ENCODE data around the gene MBD6. TPM values are rescaled to one million over a fixed set of nuclear protein-coding genes. Genes with fewer than 3 reads are reported as not detected.

MBD6 gene
- total RNA-seq, 1 donor from 2014 or later, result 2.6 TPM

DNA sequence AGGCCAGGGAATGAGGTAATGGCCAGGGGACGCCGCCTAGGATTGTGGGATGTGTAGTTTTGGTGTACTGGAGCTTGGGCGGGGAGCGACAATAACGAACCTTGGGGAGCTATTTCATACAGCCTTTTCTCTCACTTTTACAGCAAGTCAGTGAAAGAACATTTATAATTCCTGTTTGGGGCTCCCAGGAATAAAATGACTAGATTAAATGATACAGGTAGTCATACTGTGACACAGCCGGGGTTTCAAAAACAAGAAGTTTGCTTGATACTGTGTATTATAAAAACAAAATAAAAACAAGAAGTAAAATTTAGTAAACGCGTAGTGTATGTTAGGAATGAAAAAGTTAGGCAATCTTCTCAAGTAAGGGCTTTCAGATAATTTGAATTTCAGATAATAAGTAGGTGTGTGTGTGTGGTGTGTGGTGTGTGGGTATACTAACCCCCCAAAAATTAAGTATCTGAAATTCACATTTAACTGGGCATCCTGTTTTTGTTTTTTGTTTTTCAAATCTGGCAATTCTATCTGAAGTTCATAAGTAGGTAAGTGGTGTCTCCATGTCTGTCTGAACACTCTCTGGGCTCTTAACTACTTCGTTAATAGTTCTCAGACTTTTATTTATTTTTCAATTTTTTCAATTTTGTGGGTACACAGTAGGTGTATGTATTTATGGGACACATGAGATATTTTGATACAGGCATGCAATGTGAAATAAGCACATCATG, 24.8 kb downstream of the MBD6 start:
- Histone ChIP-seq H3K4me3 (ENCODE audit: low read length in 3 of 3) (peak overlapping the region; percentile 80 to 95 (median 84)), H3K9ac (ENCODE audit: low read depth in 1 of 3, low read length in 3 of 3) (peak overlapping the region in 2 of 3 donors; percentile 56 to 60), H3K27ac (ENCODE audit: low read depth, low read length) (no peak overlapping the region), H3K36me3 (ENCODE audit: control insufficient read depth in 3 of 3, insufficient read depth in 3 of 3, low read length in 3 of 3) (peaks cover 0 to 5% (median 0%) of the 10 kb centered on the region in 3 donors), H3K4me1 (ENCODE audit: control insufficient read depth in 3 of 3, insufficient read depth in 3 of 3, low read length in 3 of 3) (peaks cover 22 to 27% (median 25%) of the 10 kb centered on the region in 3 donors), H3K27me3 (ENCODE audit: control insufficient read depth in 3 of 3, insufficient read depth in 3 of 3, low read length in 3 of 3) (peaks cover 28 to 38% (median 29%) of the 10 kb centered on the region in 3 donors), H3K9me3 (ENCODE audit: control insufficient read depth in 3 of 3, low read length in 3 of 3) (no peaks in the 10 kb centered on the region)

DNA sequence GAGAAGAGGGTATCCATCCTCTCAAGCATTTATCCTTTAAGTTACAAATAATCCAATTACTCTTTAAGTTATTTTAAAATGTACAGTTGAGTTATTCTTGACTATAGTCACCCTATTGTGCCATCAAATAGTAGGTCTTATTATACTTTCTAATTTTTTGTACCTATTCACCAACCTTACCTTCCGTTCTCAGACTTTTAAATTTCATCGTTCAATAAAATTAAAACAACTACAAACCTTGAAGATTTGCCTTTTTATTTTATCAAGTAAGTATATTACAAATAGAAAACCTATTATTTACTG, 25.3 kb downstream of the MBD6 start:
- Histone ChIP-seq H3K9ac (ENCODE audit: low read depth in 1 of 3, low read length in 3 of 3) (no peak overlapping the region), H3K36me3 (ENCODE audit: control insufficient read depth in 3 of 3, insufficient read depth in 3 of 3, low read length in 3 of 3) (peaks cover 0 to 3% (median 0%) of the 10 kb centered on the region in 3 donors), H3K27ac (ENCODE audit: low read depth, low read length) (no peak overlapping the region), H3K4me1 (ENCODE audit: control insufficient read depth in 3 of 3, insufficient read depth in 3 of 3, low read length in 3 of 3) (peaks cover 22 to 27% (median 25%) of the 10 kb centered on the region in 3 donors), H3K4me3 (ENCODE audit: low read length in 3 of 3) (no peak overlapping the region), H3K27me3 (ENCODE audit: control insufficient read depth in 3 of 3, insufficient read depth in 3 of 3, low read length in 3 of 3) (peaks cover 29 to 39% (median 32%) of the 10 kb centered on the region in 3 donors), H3K9me3 (ENCODE audit: control insufficient read depth in 3 of 3, low read length in 3 of 3) (no peaks in the 10 kb centered on the region)

DNA sequence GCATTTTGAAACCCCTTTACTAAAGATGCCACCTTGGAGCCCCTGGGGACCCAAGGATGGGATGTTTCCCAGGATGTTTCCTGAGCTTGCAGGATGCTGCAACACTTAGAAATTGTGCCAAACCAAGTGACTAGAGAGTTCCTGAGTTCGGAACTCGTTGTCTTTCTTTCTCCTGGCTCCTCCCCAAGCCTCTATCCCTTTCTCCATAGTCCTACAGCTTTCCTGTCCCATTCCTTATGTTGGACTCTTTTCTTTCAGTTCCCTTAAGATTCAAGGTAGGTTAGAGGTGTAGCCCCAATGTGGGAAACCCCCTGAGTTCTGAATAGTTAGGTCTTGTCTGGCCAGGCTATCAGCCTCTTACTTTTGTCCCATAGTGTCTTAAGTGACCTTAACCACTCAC, 25.9 kb downstream of the MBD6 start:
- Histone ChIP-seq H3K27me3 (ENCODE audit: control insufficient read depth in 3 of 3, insufficient read depth in 3 of 3, low read length in 3 of 3) (peaks cover 29 to 39% (median 34%) of the 10 kb centered on the region in 3 donors), H3K4me3 (ENCODE audit: low read length in 3 of 3) (no peak overlapping the region), H3K9ac (ENCODE audit: low read depth in 1 of 3, low read length in 3 of 3) (no peak overlapping the region), H3K4me1 (ENCODE audit: control insufficient read depth in 3 of 3, insufficient read depth in 3 of 3, low read length in 3 of 3) (peaks cover 22 to 25% (median 24%) of the 10 kb centered on the region in 3 donors), H3K27ac (ENCODE audit: low read depth, low read length) (no peak overlapping the region), H3K9me3 (ENCODE audit: control insufficient read depth in 3 of 3, low read length in 3 of 3) (no peaks in the 10 kb centered on the region), H3K36me3 (ENCODE audit: control insufficient read depth in 3 of 3, insufficient read depth in 3 of 3, low read length in 3 of 3) (peaks cover 0 to under 1% (median 0%) of the 10 kb centered on the region in 3 donors)

DNA sequence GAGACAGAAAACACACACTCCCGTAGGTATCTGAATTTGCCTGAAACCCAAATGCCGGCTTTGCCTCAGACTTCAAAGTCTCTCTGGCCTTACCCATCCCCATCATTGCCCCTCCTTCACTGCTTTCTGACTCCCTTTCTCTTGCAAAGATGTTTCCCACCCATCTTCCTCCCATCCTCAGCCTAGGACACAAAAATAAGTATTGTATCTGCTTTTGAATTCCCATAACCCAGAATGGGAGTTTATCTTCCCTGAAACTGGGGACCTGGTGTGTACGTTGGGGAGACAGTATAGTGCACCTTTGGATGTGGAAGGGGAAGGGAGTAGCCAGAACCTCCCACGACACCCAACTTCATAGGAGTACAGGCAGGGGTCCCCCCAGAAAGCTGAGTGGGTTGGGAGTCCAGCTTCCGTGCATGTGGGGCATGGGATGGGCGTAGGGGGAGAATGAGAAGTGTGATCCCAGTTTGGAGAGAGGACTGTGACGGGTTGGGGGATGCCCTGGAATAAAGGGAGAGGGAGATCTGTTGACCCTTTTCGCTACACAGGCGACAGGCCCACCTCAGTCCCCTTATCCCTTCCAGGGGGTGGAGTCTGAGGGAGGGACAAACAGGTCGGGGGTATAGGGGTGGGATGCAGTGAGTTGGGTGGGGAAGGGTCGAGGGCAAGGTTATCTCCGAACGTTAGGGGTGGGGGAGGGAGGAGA, 26.7 kb downstream of the MBD6 start:
- no peak overlapping the region for H3K9ac ChIP-seq (ENCODE audit: low read depth in 1 of 3, low read length in 3 of 3)
- H3K9me3 ChIP-seq (ENCODE audit: control insufficient read depth in 3 of 3, low read length in 3 of 3), result no peaks in the 10 kb centered on the region
- H3K27me3 ChIP-seq (ENCODE audit: control insufficient read depth in 3 of 3, insufficient read depth in 3 of 3, low read length in 3 of 3), result peaks cover 29 to 42% (median 34%) of the 10 kb centered on the region in 3 donors
- H3K27ac ChIP-seq (ENCODE audit: low read depth, low read length), result no peak overlapping the region
- H3K4me1 ChIP-seq (ENCODE audit: control insufficient read depth in 3 of 3, insufficient read depth in 3 of 3, low read length in 3 of 3), result peaks cover 21 to 22% (median 22%) of the 10 kb centered on the region in 3 donors
- no peaks in the 10 kb centered on the region for H3K36me3 ChIP-seq (ENCODE audit: control insufficient read depth in 3 of 3, insufficient read depth in 3 of 3, low read length in 3 of 3)
- no peak overlapping the region for H3K4me3 ChIP-seq (ENCODE audit: low read length in 3 of 3)

DNA sequence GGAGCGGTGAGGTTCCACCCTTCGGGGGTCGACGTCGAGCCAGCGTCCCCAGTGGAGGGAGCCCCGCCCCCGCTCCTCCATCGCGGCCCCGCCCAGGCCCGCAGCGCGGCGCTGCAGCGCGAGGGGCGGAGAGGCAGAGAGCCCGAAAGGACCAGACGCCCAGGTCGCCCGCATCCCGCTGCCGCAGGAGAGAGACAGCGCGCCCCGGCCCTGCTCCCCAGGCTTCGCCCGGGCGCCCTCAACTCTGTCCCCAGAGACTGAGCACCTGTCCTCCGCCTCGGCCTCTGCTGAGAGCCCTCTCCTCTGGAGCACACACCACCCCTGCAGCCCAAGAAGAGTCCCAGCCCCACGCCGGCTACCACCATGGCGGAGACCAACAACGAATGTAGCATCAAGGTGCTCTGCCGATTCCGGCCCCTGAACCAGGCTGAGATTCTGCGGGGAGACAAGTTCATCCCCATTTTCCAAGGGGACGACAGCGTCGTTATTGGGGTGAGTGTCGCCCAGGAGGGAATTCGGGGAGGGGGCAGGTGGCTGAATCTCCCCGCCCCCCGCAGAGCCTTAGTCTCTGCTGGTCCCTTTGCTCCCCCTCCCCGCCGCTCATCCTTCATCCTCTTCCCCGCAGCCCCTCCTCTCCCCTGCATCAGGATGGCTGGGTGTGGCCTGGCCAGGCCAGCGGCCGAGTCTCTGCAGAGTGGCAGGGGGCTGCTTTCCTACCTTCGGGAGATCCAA, 27.5 kb downstream of the MBD6 start, which contains the start of gene KIF5A:
KIF5A (plus strand) TSS at position 136 of the 732 bp plus-strand sequence; CDS start at position 364, 228 bp downstream.
- peak within 1 kb of the TSS; percentile 8 to 43 (median 23) for H3K9ac ChIP-seq (ENCODE audit: low read depth in 1 of 3, low read length in 3 of 3)
- H3K27ac ChIP-seq (ENCODE audit: low read depth, low read length), result no peak within 1 kb of the TSS
- H3K4me3 ChIP-seq (ENCODE audit: low read length in 3 of 3), result peak within 1 kb of the TSS in 2 of 3 donors; percentile 32 to 45
- peaks cover 29 to 42% (median 34%) of the 10 kb centered on the region in 3 donors for H3K27me3 ChIP-seq (ENCODE audit: control insufficient read depth in 3 of 3, insufficient read depth in 3 of 3, low read length in 3 of 3)
- no peaks in the 10 kb centered on the region for H3K9me3 ChIP-seq (ENCODE audit: control insufficient read depth in 3 of 3, low read length in 3 of 3)
- H3K36me3 ChIP-seq (ENCODE audit: control insufficient read depth in 3 of 3, insufficient read depth in 3 of 3, low read length in 3 of 3), result no peaks in the 10 kb centered on the region
- peaks cover 17 to 19% (median 18%) of the 10 kb centered on the region in 3 donors for H3K4me1 ChIP-seq (ENCODE audit: control insufficient read depth in 3 of 3, insufficient read depth in 3 of 3, low read length in 3 of 3)

DNA sequence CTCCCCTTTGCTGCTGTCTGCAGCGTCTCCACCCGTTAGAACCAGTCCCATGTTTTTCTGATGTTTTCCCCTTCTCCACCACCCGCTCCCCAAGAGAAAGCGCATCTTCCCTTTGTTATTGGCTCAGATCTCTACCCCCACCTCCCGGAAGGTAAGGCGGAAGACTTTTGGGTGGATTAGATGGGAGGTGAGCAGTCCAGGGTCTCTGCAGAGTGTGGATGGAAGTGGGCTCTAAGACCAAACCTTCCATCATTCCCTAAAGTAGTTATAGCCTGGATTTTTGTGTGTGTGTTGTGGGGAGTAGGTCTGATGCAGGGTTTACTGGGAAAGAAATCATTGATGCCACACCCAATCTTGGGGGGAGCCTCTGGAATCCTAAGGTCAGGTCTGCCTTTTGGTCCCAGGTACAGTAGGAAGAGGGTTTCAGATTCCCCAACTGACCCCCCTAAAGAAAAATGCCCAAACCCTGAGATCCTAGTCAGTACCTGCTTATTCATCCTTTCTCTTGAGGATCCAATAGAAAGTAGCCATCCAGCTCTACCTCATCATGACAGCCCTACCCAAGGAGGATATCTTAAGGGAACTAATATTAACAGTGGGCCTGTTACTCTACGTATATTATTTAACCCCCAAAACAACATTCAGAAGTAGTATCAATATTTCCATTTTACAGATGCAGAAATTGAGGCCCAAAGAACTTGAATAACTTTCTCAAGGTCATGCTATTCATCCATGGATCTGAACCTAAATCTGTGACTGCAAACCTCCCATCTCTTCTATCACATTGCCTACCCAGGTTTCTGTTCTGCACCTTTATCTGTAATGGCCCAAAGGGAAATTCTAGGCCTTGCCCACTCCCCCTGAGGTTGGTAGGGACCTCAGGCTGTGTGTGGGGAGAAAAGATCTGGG, 28.3 kb downstream of the MBD6 start:
- H3K4me3 ChIP-seq (ENCODE audit: low read length in 3 of 3), result no peak overlapping the region
- no peak overlapping the region for H3K27ac ChIP-seq (ENCODE audit: low read depth, low read length)
- peaks cover 11 to 13% (median 11%) of the 10 kb centered on the region in 3 donors for H3K4me1 ChIP-seq (ENCODE audit: control insufficient read depth in 3 of 3, insufficient read depth in 3 of 3, low read length in 3 of 3)
- no peaks in the 10 kb centered on the region for H3K9me3 ChIP-seq (ENCODE audit: control insufficient read depth in 3 of 3, low read length in 3 of 3)
- H3K9ac ChIP-seq (ENCODE audit: low read depth in 1 of 3, low read length in 3 of 3), result no peak overlapping the region
- no peaks in the 10 kb centered on the region for H3K36me3 ChIP-seq (ENCODE audit: control insufficient read depth in 3 of 3, insufficient read depth in 3 of 3, low read length in 3 of 3)
- H3K27me3 ChIP-seq (ENCODE audit: control insufficient read depth in 3 of 3, insufficient read depth in 3 of 3, low read length in 3 of 3), result peaks cover 29 to 42% (median 34%) of the 10 kb centered on the region in 3 donors

DNA sequence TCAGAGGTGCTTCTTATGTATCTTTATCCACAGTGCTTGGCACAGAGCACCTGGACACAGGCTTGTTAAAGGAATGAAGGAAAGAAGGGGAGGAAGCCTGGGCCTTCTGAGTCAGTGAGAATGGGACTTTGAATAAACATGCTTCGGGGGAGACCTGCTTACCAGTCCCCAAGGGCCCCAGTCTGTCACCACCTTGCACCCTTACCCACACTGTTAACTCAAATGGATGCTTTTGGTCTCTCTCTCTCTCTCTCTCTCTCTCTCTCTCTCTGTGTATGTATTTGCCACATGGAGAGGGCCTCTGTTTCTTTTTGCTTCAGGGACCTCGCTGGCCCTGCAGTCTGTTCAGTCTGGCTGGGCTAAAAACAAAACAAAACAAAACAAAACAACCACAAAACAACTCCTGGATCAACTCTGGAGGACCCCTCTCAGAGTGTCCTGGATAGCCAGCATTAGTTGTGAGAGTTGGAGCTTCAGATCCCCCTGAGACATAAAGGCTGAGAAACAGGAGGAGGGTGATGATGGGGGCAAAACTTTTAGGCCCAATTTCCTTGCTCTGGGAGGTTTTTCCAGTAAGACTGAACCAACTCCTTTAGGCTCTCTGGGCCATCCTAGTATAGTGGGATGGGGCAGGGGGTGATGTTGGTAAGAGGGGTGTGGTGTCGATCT, 29.1 kb downstream of the MBD6 start:
- no peak overlapping the region for H3K9ac ChIP-seq (ENCODE audit: low read depth in 1 of 3, low read length in 3 of 3)

DNA sequence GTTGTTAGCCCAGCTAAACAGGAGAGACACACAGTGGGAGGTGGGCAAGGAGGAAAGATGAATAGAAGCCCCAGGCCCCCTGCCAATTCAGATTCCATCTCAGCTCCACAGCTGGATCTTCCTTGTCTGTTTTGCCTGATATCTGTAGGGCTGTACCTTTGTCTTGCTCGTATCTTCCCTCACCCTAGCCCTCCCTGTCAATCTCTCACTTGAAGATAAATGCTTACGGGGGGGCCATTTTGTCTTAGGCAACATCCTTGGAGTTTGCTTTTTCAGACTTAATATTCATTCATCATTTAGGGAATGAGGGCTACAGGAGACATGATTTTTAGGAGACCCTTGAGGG, 29.7 kb downstream of the MBD6 start:
- Histone ChIP-seq H3K36me3 (ENCODE audit: control insufficient read depth in 3 of 3, insufficient read depth in 3 of 3, low read length in 3 of 3) (no peaks in the 10 kb centered on the region), H3K27me3 (ENCODE audit: control insufficient read depth in 3 of 3, insufficient read depth in 3 of 3, low read length in 3 of 3) (peaks cover 29 to 42% (median 34%) of the 10 kb centered on the region in 3 donors), H3K4me3 (ENCODE audit: low read length in 3 of 3) (no peak overlapping the region), H3K27ac (ENCODE audit: low read depth, low read length) (no peak overlapping the region), H3K4me1 (ENCODE audit: control insufficient read depth in 3 of 3, insufficient read depth in 3 of 3, low read length in 3 of 3) (peaks cover 4 to 5% (median 4%) of the 10 kb centered on the region in 3 donors), H3K9ac (ENCODE audit: low read depth in 1 of 3, low read length in 3 of 3) (no peak overlapping the region), H3K9me3 (ENCODE audit: control insufficient read depth in 3 of 3, low read length in 3 of 3) (no peaks in the 10 kb centered on the region)

More for the DNA sequence above, 29.1 kb downstream of the MBD6 start:
- H3K4me1 ChIP-seq (ENCODE audit: control insufficient read depth in 3 of 3, insufficient read depth in 3 of 3, low read length in 3 of 3), result peaks cover 4 to 6% (median 4%) of the 10 kb centered on the region in 3 donors
- H3K9me3 ChIP-seq (ENCODE audit: control insufficient read depth in 3 of 3, low read length in 3 of 3), result no peaks in the 10 kb centered on the region
- peaks cover 29 to 42% (median 34%) of the 10 kb centered on the region in 3 donors for H3K27me3 ChIP-seq (ENCODE audit: control insufficient read depth in 3 of 3, insufficient read depth in 3 of 3, low read length in 3 of 3)
- H3K4me3 ChIP-seq (ENCODE audit: low read length in 3 of 3), result no peak overlapping the region
- H3K36me3 ChIP-seq (ENCODE audit: control insufficient read depth in 3 of 3, insufficient read depth in 3 of 3, low read length in 3 of 3), result no peaks in the 10 kb centered on the region
- H3K27ac ChIP-seq (ENCODE audit: low read depth, low read length), result no peak overlapping the region
